ENCODE results near the gene OBSL1.

The OBSL1 gene

GRCh38 chr2:219581346-219581745 lies 10.0 kb upstream of the OBSL1 start:
- TF ChIP-seq CTCF (IDR thresholded peaks at IDR 0.05; ENCODE audit: borderline replicate concordance, control extremely low read depth, extremely low read depth, insufficient read depth, missing control alignments), result no peak
- in situ Hi-C loops (cut with MboI; ENCODE audit: low sequenced_read_pairs, unreplicated experiment), result no loop called here
- DNase-seq (ENCODE audit: low spot score), result no peak

DNA sequence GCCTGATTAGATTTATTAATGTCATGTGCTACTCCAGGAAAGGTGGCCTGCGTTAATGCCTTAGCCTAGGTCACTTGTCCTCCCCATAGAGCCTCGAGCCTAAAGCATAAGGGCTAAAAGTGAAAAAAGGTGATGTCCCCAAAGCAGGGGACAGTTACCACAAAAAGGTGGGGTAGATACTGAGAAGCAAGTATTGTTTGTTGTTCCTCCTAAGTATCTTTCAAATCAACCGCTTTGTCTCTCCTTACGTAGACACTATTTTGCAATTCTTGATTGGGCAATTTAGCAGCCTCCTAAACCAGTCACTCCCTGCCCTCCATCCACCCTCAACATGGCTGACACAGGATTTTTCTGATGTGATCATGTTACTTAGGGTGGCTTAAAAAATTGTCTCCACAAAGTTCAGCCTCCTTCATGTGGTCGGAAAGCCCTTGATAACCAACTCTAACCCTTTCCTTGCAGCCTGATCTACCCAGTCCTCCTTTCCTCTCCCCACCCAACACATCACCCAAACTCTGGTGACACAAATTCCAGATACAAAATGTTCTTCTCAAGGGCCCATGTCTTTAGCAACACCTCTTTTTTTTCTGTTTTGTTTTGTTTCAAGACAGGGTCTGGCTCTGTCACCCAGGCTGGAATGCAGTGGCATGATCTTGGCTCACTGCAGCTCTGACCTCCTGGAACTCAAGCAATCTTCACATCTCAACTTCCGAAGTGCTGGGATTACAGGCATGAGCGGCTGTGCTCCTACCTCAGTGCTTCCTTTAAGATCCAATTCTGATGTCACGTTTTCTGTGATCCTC lies 7.7 kb upstream of the OBSL1 start:
- in situ Hi-C loops (cut with MboI; ENCODE audit: low sequenced_read_pairs, unreplicated experiment), result no loop called here
- no peak for DNase-seq (ENCODE audit: low spot score)
- TF ChIP-seq CTCF (IDR thresholded peaks at IDR 0.05; ENCODE audit: borderline replicate concordance, control extremely low read depth, extremely low read depth, insufficient read depth, missing control alignments), result no peak

GRCh38 chr2:219576505-219577388 lies 5.4 kb upstream of the OBSL1 start:
- in situ Hi-C loops (cut with MboI; ENCODE audit: low sequenced_read_pairs, unreplicated experiment), result no loop called here
- DNase-seq (ENCODE audit: low spot score), result no peak
- TF ChIP-seq CTCF (IDR thresholded peaks at IDR 0.05; ENCODE audit: borderline replicate concordance, control extremely low read depth, extremely low read depth, insufficient read depth, missing control alignments), result no peak

DNA sequence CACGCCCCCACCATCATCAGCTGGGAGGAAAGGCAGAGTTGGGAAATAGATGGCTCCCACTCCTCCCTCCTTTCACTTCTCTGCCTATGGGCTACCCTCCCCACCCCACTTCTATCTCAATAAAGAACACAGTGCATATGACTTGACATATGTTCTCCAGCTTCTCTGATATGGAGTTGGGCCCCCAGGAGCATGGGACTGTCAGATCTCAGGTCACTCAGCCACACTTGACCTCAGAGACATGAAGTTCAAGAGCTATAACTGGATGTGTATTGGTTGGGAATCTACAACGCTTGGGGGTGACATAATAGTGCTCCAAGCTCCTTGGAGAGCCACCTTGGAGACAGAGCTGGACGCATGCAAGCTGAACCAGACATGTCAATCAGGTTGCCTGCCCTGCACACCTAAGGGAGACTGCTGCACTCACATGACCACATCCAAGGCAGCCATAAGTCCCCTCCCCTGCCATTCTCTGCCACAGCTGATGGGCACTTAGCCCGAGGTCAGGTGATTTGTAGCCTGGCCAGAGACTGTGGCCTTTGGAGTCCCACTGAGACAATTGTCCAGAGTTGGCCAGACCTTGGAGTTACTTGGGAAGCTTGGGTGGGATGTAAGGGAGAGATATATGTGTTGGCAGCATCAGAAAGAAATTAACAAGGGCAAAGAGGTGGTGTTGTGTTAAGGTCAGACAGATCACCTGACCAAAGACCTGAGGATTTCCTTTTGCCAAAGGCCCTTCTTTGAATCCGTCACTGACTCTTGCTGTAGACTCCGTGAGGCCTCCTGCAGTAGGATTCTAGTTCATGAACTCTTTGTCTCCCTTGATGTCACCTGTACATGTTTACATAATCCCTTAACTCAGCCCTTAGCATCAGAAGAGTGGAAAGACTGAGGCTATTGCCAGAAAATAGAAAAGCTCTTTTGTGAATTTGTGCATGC lies 4.5 kb upstream of the OBSL1 start:
- TF ChIP-seq CTCF (IDR thresholded peaks at IDR 0.05; ENCODE audit: borderline replicate concordance, control extremely low read depth, extremely low read depth, insufficient read depth, missing control alignments), result no peak
- in situ Hi-C loops (cut with MboI; ENCODE audit: low sequenced_read_pairs, unreplicated experiment), result no loop called here
- DNase-seq (ENCODE audit: low spot score), result no peak

GRCh38 chr2:219574484-219575311 lies 3.4 kb upstream of the OBSL1 start:
- in situ Hi-C loops (cut with MboI; ENCODE audit: low sequenced_read_pairs, unreplicated experiment), result no loop called here
- no peak for TF ChIP-seq CTCF (IDR thresholded peaks at IDR 0.05; ENCODE audit: borderline replicate concordance, control extremely low read depth, extremely low read depth, insufficient read depth, missing control alignments)
- DNase-seq (ENCODE audit: low spot score), result no peak

Measured in GM13976 (cell line).